ENCODE data around the gene FGF11.

DNA sequence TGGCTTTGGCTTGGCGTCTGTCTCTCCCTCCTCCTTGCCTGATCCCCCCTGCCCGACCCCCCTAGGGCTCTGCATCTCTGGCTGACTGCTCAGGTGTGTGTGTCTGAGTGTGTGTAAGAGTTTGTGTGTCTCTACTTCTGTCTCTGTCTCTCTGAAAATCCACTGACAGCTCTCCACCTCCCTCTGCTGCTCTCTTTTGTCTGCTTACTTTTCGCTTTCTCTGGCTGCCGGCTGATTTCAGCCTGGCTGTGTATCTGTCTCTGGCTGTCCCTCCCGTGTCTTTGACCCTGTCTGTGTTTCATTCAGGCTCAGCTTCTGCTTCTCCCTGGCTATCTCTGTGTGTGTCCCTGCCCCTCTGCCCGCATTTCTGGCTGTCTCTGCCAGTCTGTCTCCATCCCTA lies 23.0 kb upstream of the FGF11 start:
- TF ChIP-seq POLR2A (IDR thresholded peaks at IDR 0.05), result no peak
- TF ChIP-seq, protein P1, sequence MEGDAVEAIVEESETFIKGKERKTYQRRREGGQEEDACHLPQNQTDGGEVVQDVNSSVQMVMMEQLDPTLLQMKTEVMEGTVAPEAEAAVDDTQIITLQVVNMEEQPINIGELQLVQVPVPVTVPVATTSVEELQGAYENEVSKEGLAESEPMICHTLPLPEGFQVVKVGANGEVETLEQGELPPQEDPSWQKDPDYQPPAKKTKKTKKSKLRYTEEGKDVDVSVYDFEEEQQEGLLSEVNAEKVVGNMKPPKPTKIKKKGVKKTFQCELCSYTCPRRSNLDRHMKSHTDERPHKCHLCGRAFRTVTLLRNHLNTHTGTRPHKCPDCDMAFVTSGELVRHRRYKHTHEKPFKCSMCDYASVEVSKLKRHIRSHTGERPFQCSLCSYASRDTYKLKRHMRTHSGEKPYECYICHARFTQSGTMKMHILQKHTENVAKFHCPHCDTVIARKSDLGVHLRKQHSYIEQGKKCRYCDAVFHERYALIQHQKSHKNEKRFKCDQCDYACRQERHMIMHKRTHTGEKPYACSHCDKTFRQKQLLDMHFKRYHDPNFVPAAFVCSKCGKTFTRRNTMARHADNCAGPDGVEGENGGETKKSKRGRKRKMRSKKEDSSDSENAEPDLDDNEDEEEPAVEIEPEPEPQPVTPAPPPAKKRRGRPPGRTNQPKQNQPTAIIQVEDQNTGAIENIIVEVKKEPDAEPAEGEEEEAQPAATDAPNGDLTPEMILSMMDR (IDR thresholded peaks at IDR 0.05), result no peak
